ENCODE results near the gene COLEC12. TPM values are rescaled to one million over a fixed set of nuclear protein-coding genes. Genes with fewer than 3 reads are reported as not detected.

COLEC12 gene
- total RNA-seq, 4 donors from 2014 or later: 6.3 to 34.7 (median 19.8) TPM

DNA sequence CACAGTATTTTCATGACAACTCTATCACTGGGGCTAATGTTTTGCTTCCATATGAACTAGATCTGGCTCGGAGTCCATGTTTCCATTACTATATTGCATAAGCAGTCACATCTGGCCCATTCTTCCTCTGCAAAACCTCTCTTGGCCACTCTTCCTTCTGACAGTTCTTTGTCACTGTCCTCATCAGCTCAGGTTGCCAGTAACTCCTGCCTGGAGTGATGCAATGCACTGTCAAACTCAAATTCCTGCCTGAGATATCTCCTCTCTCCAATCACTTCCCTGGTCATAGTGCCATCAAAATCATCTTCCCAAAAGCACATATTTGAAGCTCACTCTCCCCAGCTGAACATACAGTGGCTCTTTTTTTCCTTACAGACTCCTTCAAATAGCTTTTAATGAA, 66.1 kb downstream of the COLEC12 start:
- intact Hi-C loops (cut with DNase I): no loop called here
- Histone ChIP-seq H3K9me3 (no peaks in the 10 kb centered on the region), H3K36me3 (no peaks in the 10 kb centered on the region), H3K4me1 (no peaks in the 10 kb centered on the region), H3K27me3 (no peaks in the 10 kb centered on the region), H3K27ac (no peak overlapping the region), H3K4me3 (replicated peaks in 1 of 3) (no peak overlapping the region)
- DNase-seq: no peak
- no peak for TF ChIP-seq POLR2A (IDR thresholded peaks at IDR 0.05)
- TF ChIP-seq, protein P1, sequence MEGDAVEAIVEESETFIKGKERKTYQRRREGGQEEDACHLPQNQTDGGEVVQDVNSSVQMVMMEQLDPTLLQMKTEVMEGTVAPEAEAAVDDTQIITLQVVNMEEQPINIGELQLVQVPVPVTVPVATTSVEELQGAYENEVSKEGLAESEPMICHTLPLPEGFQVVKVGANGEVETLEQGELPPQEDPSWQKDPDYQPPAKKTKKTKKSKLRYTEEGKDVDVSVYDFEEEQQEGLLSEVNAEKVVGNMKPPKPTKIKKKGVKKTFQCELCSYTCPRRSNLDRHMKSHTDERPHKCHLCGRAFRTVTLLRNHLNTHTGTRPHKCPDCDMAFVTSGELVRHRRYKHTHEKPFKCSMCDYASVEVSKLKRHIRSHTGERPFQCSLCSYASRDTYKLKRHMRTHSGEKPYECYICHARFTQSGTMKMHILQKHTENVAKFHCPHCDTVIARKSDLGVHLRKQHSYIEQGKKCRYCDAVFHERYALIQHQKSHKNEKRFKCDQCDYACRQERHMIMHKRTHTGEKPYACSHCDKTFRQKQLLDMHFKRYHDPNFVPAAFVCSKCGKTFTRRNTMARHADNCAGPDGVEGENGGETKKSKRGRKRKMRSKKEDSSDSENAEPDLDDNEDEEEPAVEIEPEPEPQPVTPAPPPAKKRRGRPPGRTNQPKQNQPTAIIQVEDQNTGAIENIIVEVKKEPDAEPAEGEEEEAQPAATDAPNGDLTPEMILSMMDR (IDR thresholded peaks at IDR 0.05): no peak
- 2 to 35% methylated on average over 1 of the region's 1 CpG for WGBS, 2 donors

DNA sequence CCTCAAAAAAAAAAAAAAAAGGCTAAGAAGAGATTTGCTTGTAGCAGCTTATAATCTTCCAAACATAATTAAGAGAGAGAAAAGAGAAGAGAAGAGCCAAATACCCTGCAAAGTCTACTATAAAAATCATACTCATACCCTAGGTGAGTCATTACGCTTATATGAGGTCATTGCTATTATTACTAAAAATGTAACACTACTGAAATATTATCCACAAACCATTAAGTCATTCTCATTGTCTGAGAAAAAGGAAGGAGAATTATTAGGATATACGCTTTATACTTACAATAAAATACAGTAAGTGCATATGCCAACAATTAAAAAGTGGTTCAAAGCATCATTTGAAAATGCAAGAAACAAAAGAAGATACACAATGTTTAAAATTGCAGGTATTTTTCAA, 66.5 kb downstream of the COLEC12 start:
- intact Hi-C loops (cut with DNase I): no loop called here
- Histone ChIP-seq H3K36me3 (no peaks in the 10 kb centered on the region), H3K9me3 (no peaks in the 10 kb centered on the region), H3K27me3 (no peaks in the 10 kb centered on the region), H3K27ac (no peak overlapping the region), H3K4me3 (replicated peaks in 1 of 3) (no peak overlapping the region), H3K4me1 (no peaks in the 10 kb centered on the region)
- no peak for DNase-seq
- WGBS, 2 donors: 84 to 86% methylated on average over 2 of the region's 2 CpGs
- TF ChIP-seq, protein P1 (IDR thresholded peaks at IDR 0.05): no peak
- TF ChIP-seq POLR2A (IDR thresholded peaks at IDR 0.05): no peak

DNA sequence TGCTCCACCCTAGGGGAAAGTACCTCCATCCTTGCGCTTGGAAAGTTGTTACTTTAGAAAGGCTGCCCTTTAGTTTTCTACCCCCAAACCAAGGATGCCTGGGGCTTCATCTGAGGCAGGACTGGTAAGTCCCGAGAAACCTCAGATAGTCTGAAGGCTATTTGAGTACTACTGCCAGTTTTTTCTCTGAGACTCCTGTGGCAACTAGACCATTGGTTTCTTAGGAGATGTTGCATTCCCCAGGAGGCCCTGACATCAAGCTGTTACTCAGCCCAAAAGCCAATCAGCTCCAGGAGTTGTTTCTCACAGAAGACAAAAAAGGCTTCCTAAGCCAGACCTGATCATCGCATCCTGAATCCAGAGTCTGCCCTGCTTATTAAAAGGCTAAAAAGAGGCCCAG, 67.2 kb downstream of the COLEC12 start:
- H3K4me1 ChIP-seq: no peaks in the 10 kb centered on the region
- no peaks in the 10 kb centered on the region for H3K27me3 ChIP-seq
- H3K9me3 ChIP-seq: no peaks in the 10 kb centered on the region
- H3K36me3 ChIP-seq: no peaks in the 10 kb centered on the region
- TF ChIP-seq, protein P1 (IDR thresholded peaks at IDR 0.05): no peak
- TF ChIP-seq POLR2A (IDR thresholded peaks at IDR 0.05): no peak
- no peak overlapping the region for H3K4me3 ChIP-seq (replicated peaks in 1 of 3)
- H3K27ac ChIP-seq: no peak overlapping the region
- DNase-seq: no peak
- intact Hi-C loops (cut with DNase I): no loop called here
- 71 to 85% methylated on average over 3 of the region's 3 CpGs for WGBS, 2 donors

DNA sequence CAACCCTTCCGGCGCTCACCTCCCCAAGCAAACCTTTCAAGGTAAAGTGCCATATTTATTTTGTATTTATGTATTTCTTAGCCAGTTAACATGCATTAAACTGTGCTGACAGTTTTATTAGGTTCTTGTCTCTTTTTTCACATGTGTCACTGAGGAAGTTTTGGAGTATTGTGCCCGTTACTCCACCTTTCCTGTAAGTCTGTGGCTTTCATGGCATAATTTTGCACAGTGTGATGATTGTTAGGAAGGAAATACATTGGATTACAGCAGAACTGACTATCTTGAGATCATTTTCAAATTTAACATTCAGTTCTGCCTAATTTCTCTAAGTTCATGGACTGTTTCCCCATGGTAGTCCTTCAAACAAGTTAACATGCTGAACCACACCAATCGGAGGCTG, 67.7 kb downstream of the COLEC12 start:
- intact Hi-C loops (cut with DNase I): no loop called here
- no peak overlapping the region for H3K27ac ChIP-seq
- no peaks in the 10 kb centered on the region for H3K4me1 ChIP-seq
- DNase-seq: no peak
- no peaks in the 10 kb centered on the region for H3K36me3 ChIP-seq
- WGBS, 2 donors: 76 to 83% methylated on average over 4 of the region's 4 CpGs
- H3K4me3 ChIP-seq (replicated peaks in 1 of 3): no peak overlapping the region
- no peaks in the 10 kb centered on the region for H3K9me3 ChIP-seq
- no peaks in the 10 kb centered on the region for H3K27me3 ChIP-seq
- no peak for TF ChIP-seq POLR2A (IDR thresholded peaks at IDR 0.05)
- TF ChIP-seq, protein P1 (IDR thresholded peaks at IDR 0.05): no peak

DNA sequence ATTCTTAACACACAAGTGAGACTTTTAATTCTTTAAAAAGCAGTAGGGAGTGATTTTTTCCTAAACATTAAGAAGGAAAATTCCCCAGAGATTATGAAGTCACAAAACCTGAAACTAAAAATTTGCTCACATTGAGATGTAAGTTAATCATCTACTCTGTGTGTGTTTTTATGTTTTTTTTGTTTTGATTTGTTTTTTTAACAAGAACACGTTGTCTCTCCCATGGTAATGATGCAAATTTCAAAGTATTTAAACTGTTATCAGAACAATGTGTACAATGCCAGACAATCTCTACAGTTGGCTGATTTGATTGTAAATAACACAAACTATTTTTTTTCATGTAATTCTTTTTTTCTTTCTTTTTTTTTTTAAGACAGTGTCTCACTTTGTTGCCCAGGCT, 71.5 kb downstream of the COLEC12 start:
- no peaks in the 10 kb centered on the region for H3K27me3 ChIP-seq
- H3K4me3 ChIP-seq (replicated peaks in 1 of 3): no peak overlapping the region
- DNase-seq: no peak
- no peaks in the 10 kb centered on the region for H3K36me3 ChIP-seq
- no peak for TF ChIP-seq POLR2A (IDR thresholded peaks at IDR 0.05)
- TF ChIP-seq, protein P1 (IDR thresholded peaks at IDR 0.05): no peak
- intact Hi-C loops (cut with DNase I): no loop called here
- no peaks in the 10 kb centered on the region for H3K9me3 ChIP-seq
- 33 to 55% methylated on average over 1 of the region's 1 CpG for WGBS, 2 donors
- no peak overlapping the region for H3K27ac ChIP-seq
- peaks cover 0 to 5% of the 10 kb centered on the region in 2 donors for H3K4me1 ChIP-seq

Measured in thyroid gland (tissue), 4 donors.